ENCODE results near the gene MBD1. TPM values are rescaled to one million over a fixed set of nuclear protein-coding genes. Genes with fewer than 3 reads are reported as not detected.
"Not testable (repeated sequence)": the region's sequence is repeated elsewhere in the genome, so short reads cannot be mapped to it uniquely, and the experiment has no call there.

The MBD1 gene
- polyA plus RNA-seq, 1 of the 3 experiments (the other 2 are of a cell fraction), result 72.3 TPM

GRCh38 chr18:50231621-50232020 lies 49.7 kb downstream of the MBD1 start:
- no peaks in the 10 kb centered on the region; the same call in 1 of the 2 replicates for H3K27me3 ChIP-seq (ENCODE audit: insufficient read depth)
- no peak overlapping the region for H3K27ac ChIP-seq (ENCODE audit: low read depth in 2 of 2, low read length in 1 of 2)
- H2AFZ ChIP-seq (ENCODE audit: low read depth), result no peak overlapping the region
- no peaks in the 10 kb centered on the region for H3K79me2 ChIP-seq (ENCODE audit: insufficient read depth)
- H3K36me3 ChIP-seq (replicated peaks in 1 of 2; ENCODE audit: control insufficient read depth in 1 of 2, insufficient read depth in 2 of 2, low read length in 1 of 2), result no peaks in the 10 kb centered on the region
- TF ChIP-seq FOXM1 (IDR thresholded peaks at IDR 0.05; ENCODE audit: low read depth) (no peak), IRF3 (IDR thresholded peaks at IDR 0.05; ENCODE audit: low read depth, low read length) (no peak), RFX5 (IDR thresholded peaks at IDR 0.05; ENCODE audit: low read length) (no peak)
- TF ChIP-seq, protein P1, sequence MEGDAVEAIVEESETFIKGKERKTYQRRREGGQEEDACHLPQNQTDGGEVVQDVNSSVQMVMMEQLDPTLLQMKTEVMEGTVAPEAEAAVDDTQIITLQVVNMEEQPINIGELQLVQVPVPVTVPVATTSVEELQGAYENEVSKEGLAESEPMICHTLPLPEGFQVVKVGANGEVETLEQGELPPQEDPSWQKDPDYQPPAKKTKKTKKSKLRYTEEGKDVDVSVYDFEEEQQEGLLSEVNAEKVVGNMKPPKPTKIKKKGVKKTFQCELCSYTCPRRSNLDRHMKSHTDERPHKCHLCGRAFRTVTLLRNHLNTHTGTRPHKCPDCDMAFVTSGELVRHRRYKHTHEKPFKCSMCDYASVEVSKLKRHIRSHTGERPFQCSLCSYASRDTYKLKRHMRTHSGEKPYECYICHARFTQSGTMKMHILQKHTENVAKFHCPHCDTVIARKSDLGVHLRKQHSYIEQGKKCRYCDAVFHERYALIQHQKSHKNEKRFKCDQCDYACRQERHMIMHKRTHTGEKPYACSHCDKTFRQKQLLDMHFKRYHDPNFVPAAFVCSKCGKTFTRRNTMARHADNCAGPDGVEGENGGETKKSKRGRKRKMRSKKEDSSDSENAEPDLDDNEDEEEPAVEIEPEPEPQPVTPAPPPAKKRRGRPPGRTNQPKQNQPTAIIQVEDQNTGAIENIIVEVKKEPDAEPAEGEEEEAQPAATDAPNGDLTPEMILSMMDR (IDR thresholded peaks at IDR 0.05), result no peak
- ChIA-PET POLR2A (no interaction called here), CTCF (interaction anchor here (1.2 kb wide), 1 partner anchor 126 kb away, joined by 4 read pairs; no protein-coding TSS in a partner anchor)
- 54% methylated on average over 4 of the region's 4 CpGs for WGBS (ENCODE audit: low lambda C conversion rate)
- no peaks in the 10 kb centered on the region for H4K20me1 ChIP-seq (ENCODE audit: insufficient read depth)
- no peaks in the 10 kb centered on the region for H3K4me1 ChIP-seq (ENCODE audit: control insufficient read depth in 1 of 2, insufficient read depth in 2 of 2, low read depth in 1 of 2, low read length in 1 of 2)
- no peaks in the 10 kb centered on the region for H3K9me3 ChIP-seq
- H3K4me3 ChIP-seq (ENCODE audit: low read depth in 2 of 2, low read length in 1 of 2), result no peak overlapping the region
- H3K9ac ChIP-seq, result no peak overlapping the region
- no peaks in the 10 kb centered on the region for H3F3A ChIP-seq (replicated peaks; ENCODE audit: insufficient read depth)
- H3K4me2 ChIP-seq, result no peak overlapping the region
- DNase-seq, result no peak
- H3K9me2 ChIP-seq, result no peaks in the 10 kb centered on the region

DNA sequence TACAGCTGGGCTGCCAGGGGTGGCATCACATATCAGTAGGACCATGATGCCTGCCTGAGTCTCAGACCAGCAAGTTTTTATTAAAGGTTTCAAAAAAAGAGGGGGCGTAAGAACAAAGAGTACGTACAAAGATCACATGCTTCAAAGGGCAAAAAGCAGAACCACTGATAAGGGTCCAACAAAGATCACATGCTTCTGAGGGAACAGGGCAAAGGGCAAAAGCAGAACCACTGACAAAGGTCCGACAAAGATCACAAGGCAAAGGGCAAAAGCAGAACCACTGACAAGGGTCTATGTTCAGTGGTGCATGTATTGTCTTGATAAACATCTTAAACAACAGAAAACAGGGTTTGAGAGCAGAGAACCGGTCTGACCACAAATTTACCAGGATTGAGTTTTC lies 61.1 kb downstream of the MBD1 start:
- H4K20me1 ChIP-seq (ENCODE audit: insufficient read depth); H2AFZ ChIP-seq (ENCODE audit: low read depth); H3K9me2 ChIP-seq; H3K4me3 ChIP-seq (ENCODE audit: low read depth in 2 of 2, low read length in 1 of 2); H3K9ac ChIP-seq; H3K27me3 ChIP-seq (ENCODE audit: insufficient read depth); H3K4me1 ChIP-seq (ENCODE audit: control insufficient read depth in 1 of 2, insufficient read depth in 2 of 2, low read depth in 1 of 2, low read length in 1 of 2); H3K79me2 ChIP-seq (ENCODE audit: insufficient read depth); H3K4me2 ChIP-seq; H3K36me3 ChIP-seq (replicated peaks in 1 of 2; ENCODE audit: control insufficient read depth in 1 of 2, insufficient read depth in 2 of 2, low read length in 1 of 2); H3K27ac ChIP-seq (ENCODE audit: low read depth in 2 of 2, low read length in 1 of 2); H3K9me3 ChIP-seq; POLR2A ChIA-PET; DNase-seq; H3F3A ChIP-seq (replicated peaks; ENCODE audit: insufficient read depth): not testable (repeated sequence)
- CTCF ChIA-PET, result interaction anchor here (2.6 to 3.9 kb wide), 2 partner anchors 16 to 137 kb away, joined by 7 to 38 read pairs; no protein-coding TSS in a partner anchor
- 49% methylated on average over 4 of the region's 4 CpGs for WGBS (ENCODE audit: low lambda C conversion rate)

Small RNA genes within 50 kb of the gene (small RNA-seq; reads per million reads assigned to genes)
- gene RNA5SP458, result 0 reads per million in 7 experiments

Other genes with a start within 250 kb of the MBD1 start
- gene MYO5B, start 86.4 kb downstream of the MBD1 start, polyA plus RNA-seq (2012; rRNA removed), result 1.2 and 1.3 TPM in 2 replicates
- 1.6 TPM in 2 replicates for gene CFAP53, start 15.0 kb downstream of the MBD1 start, polyA plus RNA-seq (2012; rRNA removed)
- gene CXXC1, start 6.2 kb upstream of the MBD1 start, polyA plus RNA-seq (2012; rRNA removed), result 119 and 128 TPM in 2 replicates
- gene SKA1, start 93.5 kb upstream of the MBD1 start, polyA plus RNA-seq (2012; rRNA removed), result 4.3 and 4.5 TPM in 2 replicates

All from SK-N-SH (cell line).